T-helper 22 cell (primary cell): ENCODE measurements around the gene ABAT.

Experiments used
- DNase-seq: peaks from one replicate; pipeline ENCODE4 v3.0.0-alpha.2; 2020; ENCODE audit warnings: low read depth

Gene ABAT

GRCh38 chr16:8818504-8819270 lies 144.3 kb downstream of the ABAT start:
- no peak for DNase-seq

- no peak for DNase-seq
These were observed 145.1 kb downstream of the ABAT start for GRCh38 chr16:8819411-8820034.

GRCh38 chr16:8822403-8822802 lies 148.0 kb downstream of the ABAT start:
- DNase-seq = no peak

GRCh38 chr16:8826278-8826879 lies 152.0 kb downstream of the ABAT start:
- no peak for DNase-seq

- no peak for DNase-seq
These were observed 154.2 kb downstream of the ABAT start for GRCh38 chr16:8828541-8829165.

- DNase-seq = no peak
These were observed 157.0 kb downstream of the ABAT start for GRCh38 chr16:8831450-8831849.

- DNase-seq = no peak
These were observed 157.7 kb downstream of the ABAT start for GRCh38 chr16:8831871-8832716.

- no peak for DNase-seq
These were observed 158.3 kb downstream of the ABAT start for GRCh38 chr16:8832717-8833105.
